SJSA1 (cell line): ENCODE measurements around the gene NME7. TPM values are rescaled to one million over a fixed set of nuclear protein-coding genes. Genes with fewer than 3 reads are reported as not detected.

ENCODE experiments used
- DNase-seq, 2 experiments: peaks; one replicate each; pipeline ENCODE4 v3.0.0-alpha.2; 2015 to 2020; ENCODE audit warnings: low spot score in 2 of 2, low read depth in 1 of 2
- H3K27ac ChIP-seq: fragments of 250-450 bp; sonication (Bioruptor Pico); 2 replicates; pipeline ENCODE4 v1.5.1; 2020; ENCODE audit warnings: mild to moderate bottlenecking, moderate library complexity
- H3K27me3 ChIP-seq: fragments of 250-450 bp; sonication (Bioruptor Pico); replicated peaks from 2 replicates; pipeline ENCODE4 v1.5.1; 2020; ENCODE audit warnings: mild to moderate bottlenecking, moderate library complexity
- H3K36me3 ChIP-seq: fragments of 250-450 bp; sonication (Bioruptor Pico); 2 replicates; pipeline ENCODE4 v1.5.1; 2020; ENCODE audit warnings: mild to moderate bottlenecking
- H3K4me1 ChIP-seq: fragments of 250-450 bp; sonication (Bioruptor Pico); replicated peaks from 2 replicates; pipeline ENCODE4 v1.6.1; 2021; ENCODE audit warnings: mild to moderate bottlenecking
- H3K4me3 ChIP-seq: fragments of 250-450 bp; sonication (Bioruptor Pico); 2 replicates; pipeline ENCODE4 v1.5.1; 2020; ENCODE audit warnings: mild to moderate bottlenecking
- H3K9me3 ChIP-seq: fragments of 250-450 bp; sonication (Bioruptor Pico); replicated peaks from 2 replicates; pipeline ENCODE4 v1.5.1; 2020; ENCODE audit warnings: mild to moderate bottlenecking
- total RNA-seq: library from RNA; depleted of rRNA; stranded (reverse); fragments of >200 nt; shearing (Covaris generic); gene quantifications from 2 replicates; pipeline ENCODE4 v1.2.3, GENCODE V29; 2014

The NME7 gene
- total RNA-seq, 1 experiment from 2014 or later = 20.6 TPM

DNA sequence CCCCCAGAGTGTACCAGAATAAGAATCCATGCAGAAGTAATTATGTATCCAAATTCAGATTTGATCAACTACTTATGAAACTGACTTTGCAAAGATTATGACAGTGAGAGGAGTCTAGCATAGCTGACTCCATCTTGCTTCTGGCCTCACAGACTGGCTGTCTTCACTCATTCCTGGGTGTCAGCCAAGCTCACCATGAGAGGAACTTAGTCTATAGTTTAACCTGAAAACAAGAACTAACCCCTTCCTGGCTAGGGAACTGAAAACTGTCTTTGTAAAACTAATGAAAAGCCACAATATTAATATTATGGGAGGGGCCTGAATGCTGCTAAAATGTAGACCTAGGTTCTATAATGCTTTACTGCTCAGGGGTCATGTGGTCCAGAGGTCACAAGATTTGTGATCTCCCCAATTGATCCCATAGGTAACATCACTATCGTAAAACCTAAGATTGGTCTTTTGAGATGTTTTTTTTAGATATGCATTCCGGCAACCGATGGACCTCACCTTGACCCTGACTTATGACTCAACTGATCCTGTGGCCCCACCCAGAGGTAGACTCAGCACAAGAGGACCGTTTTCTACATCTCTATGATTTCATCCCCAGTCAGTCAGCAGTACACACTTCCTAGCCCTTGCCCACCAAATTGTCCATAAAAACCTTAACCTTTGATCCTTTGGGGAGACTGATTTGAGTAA, 206.0 kb downstream of the NME7 start:
- H3K4me1 ChIP-seq = peaks cover 11% of the 10 kb centered on the region
- no peaks in the 10 kb centered on the region for H3K9me3 ChIP-seq
- no peak overlapping the region for H3K27ac ChIP-seq
- H3K27me3 ChIP-seq = no peaks in the 10 kb centered on the region
- H3K4me3 ChIP-seq = no peak overlapping the region
- H3K36me3 ChIP-seq = no peaks in the 10 kb centered on the region
- no peak for DNase-seq

DNA sequence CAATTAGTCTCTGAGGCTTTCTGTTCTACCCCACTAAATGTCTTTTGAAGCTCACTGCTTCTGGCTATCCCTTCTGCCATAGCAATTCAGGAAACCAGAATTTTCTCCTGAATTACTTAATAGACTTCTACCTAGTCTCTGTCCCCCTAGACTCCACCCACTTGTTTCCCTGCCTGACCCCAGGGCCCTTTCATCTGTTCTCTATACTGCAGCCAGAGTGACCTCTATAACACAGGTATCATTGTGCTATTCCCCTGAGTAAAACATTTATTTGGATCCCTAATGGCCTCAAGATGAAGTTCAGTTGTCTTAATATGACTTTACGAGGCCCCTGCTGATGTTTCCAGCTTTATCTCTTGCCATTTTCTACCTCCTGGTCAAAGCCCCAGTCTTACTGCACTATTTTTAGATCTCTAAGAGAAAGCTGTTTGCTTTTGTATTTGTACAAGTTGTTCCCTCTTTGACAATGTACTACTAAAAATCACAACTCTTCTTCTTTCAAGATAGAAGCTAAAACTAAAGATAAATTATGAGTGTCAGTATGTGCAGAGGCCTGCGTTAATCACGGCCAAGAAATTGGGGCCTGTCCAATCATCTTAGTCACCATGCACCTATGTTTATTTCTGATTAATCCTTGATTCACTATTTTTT, 206.6 kb downstream of the NME7 start:
- no peak for DNase-seq
- H3K36me3 ChIP-seq = no peaks in the 10 kb centered on the region
- no peak overlapping the region for H3K27ac ChIP-seq
- H3K4me1 ChIP-seq = peaks cover 11% of the 10 kb centered on the region
- no peaks in the 10 kb centered on the region for H3K9me3 ChIP-seq
- H3K27me3 ChIP-seq = no peaks in the 10 kb centered on the region
- H3K4me3 ChIP-seq = no peak overlapping the region

DNA sequence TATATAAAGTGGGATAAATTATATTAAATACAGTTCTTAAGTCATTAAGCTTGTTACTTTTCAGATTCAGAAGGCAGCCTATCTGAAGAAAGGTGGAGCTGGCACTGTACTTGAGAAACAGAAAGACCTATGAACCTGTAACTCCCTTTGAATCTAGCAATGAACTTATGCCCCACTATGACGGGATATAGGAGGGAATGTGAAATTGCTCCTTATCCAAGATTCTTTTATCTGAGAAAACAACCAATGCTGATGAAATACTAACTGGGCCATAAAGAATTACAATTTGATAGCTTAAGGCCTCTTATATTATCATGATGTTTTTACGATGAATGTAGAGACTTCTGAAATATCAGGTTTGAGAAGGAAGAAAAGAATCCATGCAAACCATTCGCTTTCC, 211.0 kb downstream of the NME7 start:
- Histone ChIP-seq H3K4me3 (no peak overlapping the region), H3K27me3 (no peaks in the 10 kb centered on the region), H3K36me3 (no peaks in the 10 kb centered on the region), H3K9me3 (no peaks in the 10 kb centered on the region), H3K27ac (no peak overlapping the region), H3K4me1 (0 out of 2 replicates have a peak, but pooled peaks cover 5% of the 10 kb centered on the region)
- DNase-seq = no peak

DNA sequence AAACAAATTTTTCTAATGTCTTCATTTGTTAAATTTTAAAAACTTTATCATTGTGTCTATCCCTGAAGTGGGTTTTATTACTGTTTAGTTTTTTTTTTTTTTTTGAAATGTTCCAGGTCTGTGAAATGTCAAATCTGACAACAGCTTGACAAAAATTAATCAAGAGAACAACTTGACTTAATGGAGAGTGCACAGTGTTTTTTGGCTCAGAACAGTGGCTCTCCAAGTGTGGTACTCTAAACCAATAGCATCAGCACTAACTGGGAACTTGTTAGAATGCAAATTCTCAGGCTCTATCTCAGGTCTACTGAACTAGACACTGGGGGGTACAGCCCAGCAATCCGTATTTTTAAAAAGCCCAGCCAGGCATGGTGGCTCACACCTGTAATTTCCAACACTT, 211.9 kb downstream of the NME7 start:
- no peak overlapping the region for H3K27ac ChIP-seq
- H3K36me3 ChIP-seq = no peaks in the 10 kb centered on the region
- H3K4me3 ChIP-seq = no peak overlapping the region
- no peak for DNase-seq
- no peaks in the 10 kb centered on the region for H3K27me3 ChIP-seq
- H3K4me1 ChIP-seq = no peaks in the 10 kb centered on the region
- H3K9me3 ChIP-seq = no peaks in the 10 kb centered on the region

DNA sequence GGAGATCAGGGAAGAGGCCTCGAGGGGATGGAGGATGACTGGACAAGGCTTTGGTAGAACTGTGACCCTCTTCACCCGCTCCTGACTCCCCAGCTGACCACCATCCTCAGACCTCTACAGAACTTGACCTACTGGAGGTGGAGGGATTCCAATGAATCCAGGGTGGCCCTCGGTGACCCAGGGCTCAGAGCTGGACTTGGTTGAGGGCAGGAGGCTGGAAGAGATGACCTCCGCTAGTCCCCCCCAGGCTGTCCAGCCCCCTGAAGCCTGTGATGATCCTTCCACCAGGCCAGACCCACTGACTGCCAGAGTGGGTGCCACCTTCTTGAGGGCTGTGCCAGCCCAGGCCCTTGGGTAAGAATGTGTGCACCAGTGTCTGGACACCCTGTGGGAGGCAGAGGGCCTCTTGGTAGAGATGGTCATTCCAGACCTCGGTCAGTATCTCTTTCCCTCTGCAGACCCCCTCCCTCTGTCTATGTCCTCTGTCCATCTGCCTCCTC, 216.2 kb downstream of the NME7 start:
- Histone ChIP-seq H3K9me3 (no peaks in the 10 kb centered on the region), H3K27ac (no peak overlapping the region), H3K36me3 (no peaks in the 10 kb centered on the region), H3K27me3 (no peaks in the 10 kb centered on the region), H3K4me1 (no peaks in the 10 kb centered on the region), H3K4me3 (no peak overlapping the region)
- DNase-seq = no peak

DNA sequence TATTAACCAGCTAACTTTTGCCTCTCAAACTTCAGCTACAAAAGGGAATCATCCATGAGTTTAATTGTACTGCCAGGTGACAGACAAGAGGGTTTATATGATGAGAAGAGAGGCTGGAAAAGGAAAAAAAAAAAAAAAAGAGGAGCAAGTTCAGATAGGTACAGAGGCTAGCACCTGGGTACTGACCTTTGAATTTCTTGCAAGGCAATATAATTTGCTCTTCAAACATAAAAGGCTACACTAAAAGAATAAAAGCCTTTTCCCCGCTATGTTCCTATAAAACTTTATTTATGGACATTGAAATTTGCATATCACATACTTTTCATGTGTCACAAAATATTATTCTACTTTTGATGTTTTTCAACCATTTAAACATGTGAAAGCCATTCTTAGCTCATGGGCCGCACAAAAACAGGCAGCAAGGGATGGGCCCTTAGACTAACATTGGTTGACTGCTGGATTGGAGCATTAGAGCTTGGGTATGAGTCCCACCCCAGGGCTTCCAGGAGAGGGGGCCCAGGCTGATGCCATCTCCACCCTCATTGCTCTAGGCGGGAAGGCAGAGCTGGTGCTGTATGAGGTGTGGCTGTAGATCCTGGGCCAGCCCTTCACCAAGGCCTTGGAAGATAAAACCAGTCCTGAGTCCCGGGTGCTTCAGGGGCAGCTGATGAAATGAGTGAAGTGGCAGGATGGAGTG, 216.8 kb downstream of the NME7 start:
- no peaks in the 10 kb centered on the region for H3K4me1 ChIP-seq
- no peak overlapping the region for H3K4me3 ChIP-seq
- DNase-seq = no peak
- H3K27ac ChIP-seq = no peak overlapping the region
- H3K27me3 ChIP-seq = no peaks in the 10 kb centered on the region
- no peaks in the 10 kb centered on the region for H3K9me3 ChIP-seq
- no peaks in the 10 kb centered on the region for H3K36me3 ChIP-seq

DNA sequence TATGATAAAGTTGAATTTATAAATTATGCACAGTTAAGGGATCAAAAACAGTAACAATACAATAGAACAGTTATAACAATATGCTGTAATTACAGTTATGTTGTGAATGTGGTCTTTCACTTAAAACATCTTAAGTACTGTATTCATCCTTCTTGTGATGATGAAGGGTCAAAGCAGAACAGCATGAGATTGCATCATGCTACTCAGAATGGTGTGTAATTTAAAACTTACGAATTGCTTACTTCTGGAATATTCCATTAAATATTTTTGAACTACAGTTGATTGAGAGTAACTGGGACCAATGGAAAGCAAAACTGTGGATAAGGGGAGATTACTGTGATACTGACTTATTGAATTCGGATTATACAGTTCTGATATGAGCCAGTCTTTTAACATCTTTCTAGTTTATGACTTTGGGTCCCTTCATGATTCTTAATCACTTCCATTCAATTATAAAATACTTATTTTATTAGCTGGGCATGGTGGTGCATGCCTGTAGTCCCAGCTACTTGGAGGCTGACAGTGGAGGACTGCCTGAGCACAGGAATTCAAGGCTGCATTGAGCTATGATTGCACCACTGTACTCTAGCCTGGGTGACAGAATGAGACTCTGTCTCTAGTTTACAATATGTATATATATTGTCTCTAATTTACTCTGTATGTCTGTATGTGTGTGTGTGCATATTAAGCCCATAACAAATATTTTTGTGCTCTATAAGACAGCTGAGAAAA, 217.9 kb downstream of the NME7 start:
- Histone ChIP-seq H3K4me1 (no peaks in the 10 kb centered on the region), H3K27ac (no peak overlapping the region), H3K36me3 (no peaks in the 10 kb centered on the region), H3K9me3 (no peaks in the 10 kb centered on the region), H3K27me3 (no peaks in the 10 kb centered on the region), H3K4me3 (no peak overlapping the region)
- DNase-seq = no peak

DNA sequence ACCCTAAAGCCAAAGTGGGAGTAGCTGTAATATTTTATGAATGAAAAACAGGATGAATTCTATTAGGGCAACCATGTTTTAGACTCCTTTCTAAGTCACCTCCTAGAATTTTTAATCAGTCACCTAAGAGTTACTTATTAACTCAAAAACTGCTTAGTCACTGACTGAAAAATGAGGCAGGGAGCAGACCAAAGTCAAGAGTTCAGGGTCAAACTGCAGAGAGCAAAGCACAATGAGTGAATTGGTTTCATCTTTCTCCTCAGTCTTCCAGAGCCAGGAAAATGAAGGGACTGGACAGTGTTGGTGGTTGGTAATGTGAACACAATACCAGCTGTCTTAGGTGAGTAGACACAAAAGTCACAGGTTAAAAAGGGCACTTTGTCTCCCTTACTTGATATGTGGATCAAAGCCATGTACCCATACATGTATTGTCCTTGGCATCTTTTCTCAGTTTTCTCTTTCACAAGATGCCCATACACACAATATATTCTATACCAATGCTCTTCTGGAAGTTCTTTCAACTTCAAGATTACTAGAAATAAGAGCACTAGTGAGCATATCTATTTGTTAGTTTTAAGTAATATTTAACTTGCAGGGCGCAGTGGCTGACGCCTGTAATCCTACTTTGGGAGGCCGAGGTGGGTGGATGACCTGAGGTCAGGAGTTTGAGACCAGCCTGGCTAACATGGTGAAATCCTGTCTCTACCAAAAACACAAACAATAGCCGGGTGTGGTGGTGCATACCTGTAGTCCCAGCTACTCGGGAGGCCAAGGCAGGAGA, 218.9 kb downstream of the NME7 start:
- no peak for DNase-seq

DNA sequence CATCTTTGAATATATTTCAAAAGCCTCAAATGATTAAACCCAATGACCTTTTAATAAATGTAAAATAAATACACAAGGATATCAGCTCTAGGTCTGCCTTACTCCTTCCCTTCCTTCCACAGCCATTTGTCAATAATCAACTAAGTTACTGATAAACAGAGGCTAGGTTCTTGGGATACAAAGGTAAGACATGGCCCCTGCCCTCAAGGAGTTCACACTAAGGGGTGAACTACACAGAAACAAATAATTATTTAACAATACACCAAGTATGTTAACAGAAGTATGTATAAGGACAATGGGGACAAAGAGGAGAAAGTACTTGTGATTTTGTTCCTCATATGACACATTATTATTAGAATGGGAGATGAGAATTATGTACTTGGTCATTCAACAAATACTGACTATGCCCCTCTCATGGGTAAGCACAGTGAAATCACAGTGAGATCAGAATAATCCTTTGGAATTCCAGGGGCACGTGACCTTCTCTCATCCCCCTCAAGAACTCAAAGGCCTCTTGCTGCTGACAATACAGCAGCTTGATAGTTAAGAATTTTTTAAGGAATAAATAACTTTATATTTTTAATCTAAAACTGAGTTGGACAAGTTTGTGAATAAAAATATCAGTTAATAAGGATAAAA, 220.9 kb downstream of the NME7 start:
- DNase-seq = no peak
- no peaks in the 10 kb centered on the region for H3K9me3 ChIP-seq

More for the DNA sequence above, 218.9 kb downstream of the NME7 start:
- H3K9me3 ChIP-seq = no peaks in the 10 kb centered on the region
- no peaks in the 10 kb centered on the region for H3K27me3 ChIP-seq
- H3K27ac ChIP-seq = no peak overlapping the region
- H3K36me3 ChIP-seq = no peaks in the 10 kb centered on the region
- no peaks in the 10 kb centered on the region for H3K4me1 ChIP-seq
- H3K4me3 ChIP-seq = no peak overlapping the region

DNA sequence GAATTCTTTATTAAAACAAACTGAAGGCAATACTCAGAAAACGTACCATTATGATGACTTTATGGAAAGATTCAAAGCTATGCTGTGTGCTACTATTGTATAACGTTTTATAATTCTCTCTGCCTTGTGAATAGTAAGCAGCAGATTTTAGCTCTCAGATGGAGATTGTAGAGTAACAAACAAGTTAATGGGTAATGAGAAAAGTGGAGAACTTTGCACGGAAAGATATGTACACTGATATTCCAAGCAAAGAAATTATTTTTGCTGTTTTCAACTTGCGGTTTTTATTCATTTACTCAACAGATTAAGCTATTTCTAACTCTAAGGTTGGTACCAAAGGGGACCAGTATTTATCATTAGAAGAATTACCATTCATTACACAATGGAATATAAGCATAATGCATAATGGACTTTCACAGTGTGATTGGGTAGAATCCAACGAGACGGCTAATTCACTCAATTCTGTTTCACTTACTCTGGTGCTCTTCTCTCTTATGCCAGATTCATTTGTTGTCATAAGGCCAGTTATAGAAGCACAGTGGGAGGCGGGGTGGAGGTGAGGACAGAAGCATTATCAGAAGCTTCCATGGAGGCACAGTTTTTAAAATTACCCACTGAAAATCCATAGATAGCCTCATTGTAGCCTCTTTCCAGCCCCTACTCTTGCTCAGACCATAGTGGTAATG, 222.5 kb downstream of the NME7 start:
- H3K4me1 ChIP-seq = no peaks in the 10 kb centered on the region
- no peaks in the 10 kb centered on the region for H3K27me3 ChIP-seq
- no peak for DNase-seq
- H3K27ac ChIP-seq = no peak overlapping the region
- H3K4me3 ChIP-seq = no peak overlapping the region
- no peaks in the 10 kb centered on the region for H3K36me3 ChIP-seq
- H3K9me3 ChIP-seq = no peaks in the 10 kb centered on the region

More for the DNA sequence above, 220.9 kb downstream of the NME7 start:
- Histone ChIP-seq H3K36me3 (no peaks in the 10 kb centered on the region), H3K27me3 (no peaks in the 10 kb centered on the region), H3K4me1 (no peaks in the 10 kb centered on the region), H3K4me3 (no peak overlapping the region), H3K27ac (no peak overlapping the region)

DNA sequence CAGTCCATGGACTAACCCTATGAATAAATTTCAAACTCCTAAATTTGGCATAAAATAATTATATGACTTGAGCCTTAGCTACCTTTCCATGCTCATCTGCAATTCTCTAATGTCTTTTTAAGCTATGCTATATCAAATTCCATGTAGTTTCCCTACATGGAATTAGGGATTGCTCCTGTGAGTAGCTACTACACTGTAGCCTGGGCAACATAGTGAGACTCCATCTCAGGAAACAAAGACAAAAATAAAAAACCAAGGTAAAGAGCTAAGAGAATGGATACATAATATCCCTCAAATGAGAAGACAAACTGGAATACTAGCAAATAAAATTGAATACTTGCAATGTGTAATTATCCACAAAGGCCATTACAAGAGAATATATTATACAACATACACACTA, 223.6 kb downstream of the NME7 start:
- H3K36me3 ChIP-seq = no peaks in the 10 kb centered on the region
- H3K27ac ChIP-seq = no peak overlapping the region
- no peaks in the 10 kb centered on the region for H3K4me1 ChIP-seq
- no peak for DNase-seq
- H3K27me3 ChIP-seq = no peaks in the 10 kb centered on the region
- no peaks in the 10 kb centered on the region for H3K9me3 ChIP-seq
- H3K4me3 ChIP-seq = no peak overlapping the region

DNA sequence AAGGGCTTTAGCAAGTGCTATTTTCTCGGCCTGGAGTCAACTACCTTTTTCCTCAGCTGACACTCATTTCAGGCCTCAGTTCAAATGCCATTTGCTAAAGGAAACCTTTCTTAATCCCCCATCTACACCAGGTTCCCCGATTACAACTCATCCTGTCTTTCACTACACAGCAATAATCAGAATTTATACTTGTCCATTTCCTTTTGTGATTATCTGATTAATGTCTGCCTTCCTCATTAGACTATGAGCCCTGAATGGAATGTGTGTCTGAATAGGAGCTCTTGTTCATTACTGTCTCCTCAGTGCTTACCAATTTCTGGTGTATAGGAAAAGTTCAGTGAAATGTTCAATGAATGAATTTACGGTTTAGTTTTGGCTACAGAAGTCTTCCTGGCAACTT, 224.3 kb downstream of the NME7 start:
- Histone ChIP-seq H3K36me3 (no peaks in the 10 kb centered on the region), H3K27ac (no peak overlapping the region), H3K27me3 (no peaks in the 10 kb centered on the region), H3K4me1 (no peaks in the 10 kb centered on the region), H3K4me3 (no peak overlapping the region), H3K9me3 (no peaks in the 10 kb centered on the region)
- DNase-seq = no peak
